Measurements from ENCODE around the gene BET1. TPM values are rescaled to one million over a fixed set of nuclear protein-coding genes. Genes with fewer than 3 reads are reported as not detected.
"Not testable (repeated sequence)": the region's sequence is repeated elsewhere in the genome, so short reads cannot be mapped to it uniquely, and the experiment has no call there.

The BET1 gene, protein sequence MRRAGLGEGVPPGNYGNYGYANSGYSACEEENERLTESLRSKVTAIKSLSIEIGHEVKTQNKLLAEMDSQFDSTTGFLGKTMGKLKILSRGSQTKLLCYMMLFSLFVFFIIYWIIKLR
- 21.1 and 22.7 TPM in 2 replicates for total RNA-seq

DNA sequence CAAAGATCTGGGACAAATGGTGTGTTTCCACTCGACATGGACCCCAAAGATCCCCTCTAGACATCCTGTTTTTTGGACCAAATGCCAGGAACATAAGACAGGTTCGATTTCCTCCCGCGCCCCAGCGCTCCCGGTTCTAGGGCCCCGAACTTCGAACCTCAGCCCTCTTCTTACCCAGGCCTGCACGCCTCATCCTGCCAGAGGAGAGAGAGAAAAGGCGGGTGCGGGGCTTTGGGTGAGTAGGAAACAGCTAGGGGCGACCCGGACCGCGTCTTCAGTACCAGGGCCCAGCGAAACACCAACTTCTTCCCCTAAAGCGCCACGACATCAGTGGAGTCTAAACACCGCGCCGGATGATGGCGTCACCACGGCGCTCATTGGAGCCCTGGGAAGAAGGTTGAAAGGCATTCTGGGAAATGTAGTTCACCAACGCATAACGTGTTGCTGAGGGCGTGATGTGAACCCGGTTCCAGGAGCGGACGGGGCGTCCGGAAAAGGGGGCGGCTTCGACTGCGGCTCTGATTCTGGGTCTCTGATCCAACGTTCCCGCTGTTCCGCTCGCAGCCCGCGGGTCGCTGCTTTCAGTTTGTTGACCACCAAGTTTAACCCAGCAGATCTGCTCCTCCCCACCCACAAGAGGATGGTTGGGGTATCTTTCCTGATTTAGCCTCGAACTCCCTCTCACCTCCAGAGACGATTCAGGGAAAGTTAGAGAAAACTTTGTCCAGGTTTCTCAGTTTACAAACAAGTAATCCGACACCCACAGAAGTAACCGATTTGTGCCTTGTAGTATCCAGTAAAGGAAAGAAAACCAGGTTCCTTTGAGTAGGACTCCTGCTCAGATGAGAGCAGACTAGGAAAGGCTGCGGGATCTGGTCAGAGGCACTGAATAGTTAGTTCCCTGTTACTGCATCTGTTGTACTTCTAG is at the start of gene BET1:
BET1 (minus strand) TSS at position 332 of the 928 bp plus-strand sequence; CDS start at position 193, 139 bp downstream.
- intact Hi-C loops (cut with micrococcal nuclease): loop anchor here (1.0 to 10.0 kb wide), 17 partner anchors 83 to 1872 kb away; partner anchors contain the start of genes ANKIB1, CYP51A1, FAM133B and GATAD1

DNA sequence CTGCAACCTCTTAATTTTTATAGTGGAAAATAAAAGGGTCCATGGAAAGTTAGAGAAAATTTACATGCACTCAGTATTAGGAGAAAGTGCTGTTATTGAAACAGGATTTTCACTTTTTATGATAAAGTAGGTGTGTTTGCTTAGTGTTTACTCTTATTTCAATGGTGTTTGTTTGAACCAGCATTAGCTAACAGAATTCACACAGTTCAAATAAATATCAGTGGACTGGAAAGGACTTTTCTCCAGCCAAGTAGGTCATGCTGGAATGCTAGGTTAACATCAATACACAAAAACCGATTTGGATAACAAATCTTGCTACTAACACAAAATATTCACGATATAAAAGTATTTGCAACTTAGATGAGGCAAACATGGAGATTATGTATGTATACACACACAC is 49.4 kb upstream of the BET1 start:
- intact Hi-C loops (cut with micrococcal nuclease): no loop called here

DNA sequence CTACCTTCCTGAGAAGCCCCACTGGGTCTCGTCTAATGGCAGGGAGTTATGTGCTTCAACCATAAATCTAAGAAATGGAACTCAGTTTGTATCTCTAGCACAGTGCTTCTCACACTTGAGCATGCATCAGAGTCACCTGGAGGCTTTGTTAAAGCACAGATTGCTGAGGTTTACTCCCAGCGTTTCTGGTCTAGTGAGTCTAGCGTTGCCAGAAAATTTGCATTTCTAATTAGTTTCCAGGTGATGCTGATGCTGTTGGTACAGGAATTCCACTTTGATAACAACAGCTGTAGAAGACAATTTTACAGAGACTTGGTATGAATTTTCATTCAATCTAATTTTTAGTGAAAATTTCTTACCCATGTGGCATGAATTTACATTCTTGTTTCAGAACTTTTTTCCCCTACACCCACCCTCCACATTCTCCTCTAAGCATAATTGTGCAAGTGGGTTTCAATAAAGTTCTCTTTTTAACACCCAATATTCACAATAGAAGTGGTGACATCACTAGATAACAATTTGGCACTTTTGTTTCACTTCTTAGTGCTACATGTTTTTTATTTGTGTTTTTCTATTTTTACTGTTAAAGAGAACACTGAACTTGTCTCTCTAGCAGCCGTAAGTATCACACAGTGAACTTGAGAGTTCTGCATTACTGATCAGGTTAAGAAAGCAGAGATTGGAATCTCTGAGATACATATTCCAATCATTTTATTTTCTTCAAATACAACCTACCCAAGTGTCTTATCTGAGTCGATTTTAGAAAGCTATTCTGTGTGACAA is 48.4 kb upstream of the BET1 start:
- intact Hi-C loops (cut with micrococcal nuclease): no loop called here

DNA sequence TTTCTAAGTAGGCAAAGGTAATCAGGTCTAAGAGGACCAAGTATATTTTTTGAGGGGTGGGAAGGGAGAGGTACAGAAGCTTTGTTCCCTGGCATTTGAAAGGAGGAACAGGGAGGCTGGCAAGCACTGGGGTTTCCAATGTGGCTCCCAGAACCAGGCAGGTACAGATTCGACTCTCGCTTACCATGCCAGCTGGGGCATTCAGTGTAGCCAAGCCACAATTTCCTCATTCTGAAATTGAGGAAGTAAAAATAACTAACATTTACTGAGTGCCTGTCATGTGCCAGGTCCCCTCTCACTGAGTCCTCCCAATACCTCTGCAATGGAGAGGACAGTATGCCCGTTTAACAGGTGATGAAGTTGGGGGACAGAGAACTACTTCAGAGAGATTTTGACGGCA is 45.9 kb upstream of the BET1 start:
- intact Hi-C loops (cut with micrococcal nuclease): no loop called here

DNA sequence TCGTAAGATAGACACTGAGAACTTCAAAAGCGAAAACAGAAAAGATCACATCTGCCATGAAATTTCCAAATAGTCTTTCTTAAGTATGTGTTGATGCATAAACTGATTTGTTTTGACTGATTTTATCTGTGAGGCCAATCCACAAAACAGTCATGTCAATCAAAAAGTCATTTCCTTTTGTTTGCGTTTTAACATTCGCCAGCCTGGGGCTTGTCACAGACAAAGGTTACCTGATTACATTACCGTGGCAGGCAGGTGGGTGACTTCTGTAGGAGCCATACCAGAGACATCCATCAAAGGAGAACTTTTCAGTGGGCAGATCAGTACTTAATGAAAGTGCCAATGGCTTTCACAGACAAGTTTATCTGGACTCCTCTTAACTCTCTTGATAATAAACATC is 45.5 kb upstream of the BET1 start:
- intact Hi-C loops (cut with micrococcal nuclease): no loop called here

DNA sequence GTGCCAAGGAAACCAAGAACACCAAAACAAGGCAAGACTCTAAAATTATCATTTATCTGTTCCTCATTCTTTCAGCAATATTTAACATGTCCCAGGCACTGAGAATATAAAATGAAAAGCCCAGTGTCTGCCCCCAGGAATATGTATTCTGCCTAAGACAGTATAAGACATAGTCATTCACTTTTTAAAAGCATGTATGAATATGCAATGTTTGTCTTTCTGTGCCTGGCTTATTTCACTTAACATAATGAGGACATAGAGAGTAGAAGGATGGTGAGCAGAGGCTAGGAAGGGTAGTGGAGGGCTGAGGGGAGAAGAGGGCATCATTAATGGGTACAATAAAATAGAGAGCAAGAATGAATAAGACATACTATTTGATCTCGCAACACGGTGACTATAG is 44.6 kb upstream of the BET1 start:
- intact Hi-C loops (cut with micrococcal nuclease): no loop called here

DNA sequence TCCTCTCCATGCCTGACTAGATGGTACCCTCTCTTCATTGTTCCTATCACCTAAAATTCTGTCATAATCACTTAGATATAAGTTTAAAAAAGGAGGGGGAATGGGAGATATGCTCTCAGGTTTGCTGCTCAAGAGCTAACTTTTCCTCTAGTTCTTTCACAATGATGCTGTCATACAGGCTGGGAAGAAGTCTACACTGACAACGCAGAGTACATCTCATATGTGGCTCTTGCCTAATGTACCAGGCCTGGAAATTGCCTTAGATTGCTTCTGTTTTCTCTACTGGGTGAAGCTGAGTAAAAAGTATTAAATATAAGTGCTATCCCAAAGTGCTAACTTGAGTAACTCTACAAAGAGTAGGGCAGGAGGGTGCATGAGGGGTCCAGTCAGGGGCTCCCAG is 43.8 kb upstream of the BET1 start:
- intact Hi-C loops (cut with micrococcal nuclease): no loop called here

DNA sequence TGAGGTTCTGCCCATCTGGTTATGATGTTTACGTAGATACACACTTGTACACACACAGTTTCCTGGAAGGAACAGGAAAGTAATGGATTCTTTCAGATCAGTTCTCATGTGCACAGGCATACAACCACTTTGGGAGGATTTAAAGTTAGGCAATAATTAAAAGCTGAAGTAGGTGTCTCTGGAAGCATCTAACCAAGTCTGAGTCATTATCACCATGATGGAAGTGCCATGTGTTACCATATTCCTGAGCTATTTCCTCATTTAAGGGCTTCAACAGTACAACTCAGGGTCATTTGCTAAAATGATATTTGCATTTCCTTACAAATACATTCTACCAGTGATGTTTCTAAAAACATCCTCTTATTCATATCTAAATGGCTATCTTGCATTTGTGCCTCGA is 41.4 kb upstream of the BET1 start:
- intact Hi-C loops (cut with micrococcal nuclease): no loop called here

DNA sequence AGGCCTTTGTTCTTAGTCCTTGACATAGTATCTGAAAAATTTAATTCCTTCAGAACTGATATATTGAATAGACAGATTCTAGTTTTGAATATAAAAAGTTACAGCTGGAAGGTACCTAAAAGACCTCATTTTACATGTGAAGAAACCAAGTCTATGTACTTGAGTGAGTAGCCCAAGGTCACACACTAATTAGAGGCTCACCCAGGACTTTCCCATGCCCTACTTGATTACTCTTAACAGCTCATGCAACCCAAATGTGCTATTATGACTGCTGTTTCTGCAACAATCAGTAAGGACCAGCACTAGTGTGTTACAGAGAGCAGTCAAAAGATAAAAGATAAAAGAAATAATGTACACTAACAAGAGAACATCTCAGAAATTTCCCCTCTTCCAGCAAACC is 40.7 kb upstream of the BET1 start:
- intact Hi-C loops (cut with micrococcal nuclease): no loop called here

DNA sequence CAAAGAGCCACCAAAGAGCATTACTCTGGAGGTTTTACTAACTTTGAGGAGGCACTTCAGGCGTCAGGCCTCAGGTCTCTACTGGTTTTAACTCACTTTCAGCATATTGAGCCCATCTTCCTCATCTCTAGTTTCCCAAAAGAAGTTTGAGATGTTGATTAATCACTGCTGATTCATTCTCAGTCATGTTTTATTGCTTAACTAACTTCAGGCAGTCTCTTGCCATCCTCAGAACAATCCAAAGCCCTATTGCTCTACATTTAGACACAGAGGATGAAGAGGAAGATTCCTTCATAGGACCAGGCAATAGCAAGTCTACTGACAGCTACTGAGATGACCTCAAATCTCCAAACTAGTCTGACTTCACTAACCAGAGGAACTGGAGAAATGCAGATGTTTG is 39.1 kb upstream of the BET1 start:
- intact Hi-C loops (cut with micrococcal nuclease): no loop called here

DNA sequence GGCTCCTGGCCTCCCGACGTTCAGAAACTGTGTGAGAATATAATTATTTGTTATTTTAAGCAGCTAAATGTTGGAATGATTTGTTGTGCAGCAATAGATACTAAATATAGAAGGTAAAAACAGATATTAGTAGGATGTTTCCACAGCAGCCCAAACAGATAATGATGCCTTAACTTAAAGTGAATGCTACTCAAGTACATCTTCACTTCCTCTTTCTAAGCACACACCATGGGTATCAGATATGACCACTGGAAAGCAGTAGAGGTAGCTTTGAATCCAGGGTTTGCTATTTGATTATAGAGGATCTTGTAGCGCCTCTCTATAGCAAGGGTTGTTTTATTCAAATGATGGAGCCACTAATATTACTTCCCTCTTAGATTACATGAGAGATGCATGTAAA is 38.2 kb upstream of the BET1 start:
- intact Hi-C loops (cut with micrococcal nuclease): no loop called here

DNA sequence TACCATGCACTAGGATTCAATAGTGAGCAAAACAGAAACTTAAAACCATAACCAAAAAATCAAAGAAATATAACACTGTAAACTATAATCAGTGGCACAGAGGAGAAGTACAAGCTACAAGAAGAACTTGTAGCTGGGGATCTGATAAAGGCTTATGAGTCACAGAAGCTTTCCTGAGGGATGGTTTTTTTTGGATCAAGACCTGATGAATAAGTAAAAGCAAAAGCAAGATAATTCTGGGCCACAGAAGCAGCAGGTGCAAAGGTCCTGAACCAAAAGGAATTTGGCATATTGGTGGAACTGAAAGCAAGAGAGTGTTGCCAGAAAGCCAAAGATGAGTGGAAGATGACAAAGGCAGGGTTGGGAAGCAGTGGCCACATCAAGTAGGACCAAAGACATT is 37.4 kb upstream of the BET1 start:
- intact Hi-C loops (cut with micrococcal nuclease): no loop called here

DNA sequence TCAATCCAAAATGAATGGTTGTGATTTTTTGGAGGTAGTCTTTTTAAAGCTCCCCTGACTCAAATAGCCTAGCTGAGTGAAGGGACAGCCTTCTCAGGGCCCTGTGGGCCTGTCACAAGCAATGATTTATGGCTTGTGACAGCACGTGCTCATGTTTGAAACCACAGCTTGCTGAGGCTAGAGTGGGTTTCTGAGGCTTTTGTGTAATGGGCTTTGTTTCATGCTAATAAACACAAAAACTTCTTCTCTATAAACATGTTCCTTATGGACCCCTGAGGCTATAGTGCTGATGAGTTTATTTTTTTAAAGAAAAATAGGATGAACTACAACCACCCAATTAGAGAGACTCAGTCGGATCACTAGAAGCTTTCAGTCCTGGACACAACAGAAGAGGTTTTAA is 36.1 kb upstream of the BET1 start:
- intact Hi-C loops (cut with micrococcal nuclease): no loop called here

DNA sequence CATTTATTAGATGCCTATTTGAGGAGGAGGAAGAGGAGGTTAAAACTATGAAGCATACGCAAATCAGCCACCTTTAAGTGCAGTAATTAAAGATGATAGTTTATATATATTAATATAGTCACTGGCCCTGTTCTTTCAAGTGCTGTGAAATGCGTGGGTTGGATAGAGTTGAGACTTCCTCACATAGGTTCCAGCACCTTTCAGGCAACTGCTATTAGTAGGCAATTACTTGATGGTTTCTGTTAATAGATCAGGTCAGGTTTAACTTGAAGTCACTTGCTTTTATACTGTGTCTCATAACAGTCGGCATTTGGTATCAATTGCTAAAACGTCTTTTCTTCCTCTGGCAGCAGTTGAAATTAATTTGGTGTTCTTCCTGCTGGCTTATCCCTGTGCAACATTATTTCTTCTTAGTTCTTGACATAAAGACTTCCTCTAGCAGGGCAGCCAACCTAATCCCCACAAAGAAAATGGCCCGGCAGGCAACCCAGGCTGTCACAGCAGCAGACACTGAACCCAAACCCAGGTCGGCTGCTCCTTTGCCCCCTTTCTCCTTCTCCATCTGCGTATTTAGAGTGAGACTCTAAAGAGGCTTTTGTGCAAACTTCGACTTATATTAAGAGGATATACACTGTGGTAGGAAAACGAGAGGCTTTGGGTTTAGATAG is 35.3 kb upstream of the BET1 start:
- intact Hi-C loops (cut with micrococcal nuclease): no loop called here

DNA sequence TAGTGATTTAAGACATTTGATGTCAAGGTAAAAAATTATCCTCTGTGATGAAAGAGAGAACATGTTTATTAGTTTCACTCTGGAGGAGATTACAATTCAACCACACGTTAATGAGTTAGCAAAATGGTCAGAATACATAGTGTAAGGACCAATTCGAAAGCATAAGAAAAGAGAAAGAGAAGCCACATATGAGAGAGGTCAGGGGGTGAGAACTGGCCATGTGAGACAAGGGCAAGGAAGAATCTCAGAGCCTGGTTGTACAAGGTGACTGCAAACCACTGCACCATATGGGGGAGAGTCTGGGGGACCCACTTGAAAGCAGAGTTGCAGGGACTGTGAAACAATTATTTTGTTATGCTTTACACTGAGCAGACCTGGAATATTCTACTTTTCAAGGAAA is 27.7 kb upstream of the BET1 start:
- intact Hi-C loops (cut with micrococcal nuclease): no loop called here

DNA sequence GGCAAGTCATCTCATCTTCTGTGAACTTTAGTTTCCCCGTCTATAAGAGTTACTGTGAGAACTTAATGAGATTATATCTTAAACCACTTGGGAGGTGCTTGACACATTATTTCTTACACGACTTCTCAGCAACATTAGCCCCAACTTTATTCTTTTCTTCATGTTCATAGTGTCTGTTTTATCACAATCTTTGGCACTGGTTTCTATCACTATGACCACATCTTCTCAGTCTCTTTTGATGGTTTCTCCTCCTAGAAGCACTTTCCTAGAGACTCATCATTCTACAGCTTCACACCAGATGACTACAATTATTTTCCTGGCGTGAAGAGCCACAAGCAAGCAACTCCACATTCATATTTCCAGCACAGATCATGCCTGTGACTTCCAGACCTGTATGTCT is 26.5 kb upstream of the BET1 start:
- intact Hi-C loops (cut with micrococcal nuclease): no loop called here

DNA sequence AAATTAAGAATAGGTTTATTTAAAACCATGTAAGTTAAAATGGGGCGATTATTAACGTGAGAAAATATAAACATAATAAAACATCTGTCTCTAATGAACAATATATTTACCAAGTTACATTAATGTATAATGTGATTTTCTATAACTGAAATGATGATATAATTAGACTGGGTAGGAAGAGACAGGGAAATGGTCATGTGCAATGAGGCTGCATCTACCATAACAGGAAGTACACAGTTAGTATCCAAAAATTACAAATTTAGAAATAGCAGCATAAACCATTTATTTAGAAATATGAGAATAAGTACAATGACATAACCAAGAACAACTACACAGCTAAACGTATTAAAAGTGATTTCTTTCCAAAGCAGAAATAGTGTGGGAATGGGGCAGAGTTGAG is 25.8 kb upstream of the BET1 start:
- intact Hi-C loops (cut with micrococcal nuclease): no loop called here

DNA sequence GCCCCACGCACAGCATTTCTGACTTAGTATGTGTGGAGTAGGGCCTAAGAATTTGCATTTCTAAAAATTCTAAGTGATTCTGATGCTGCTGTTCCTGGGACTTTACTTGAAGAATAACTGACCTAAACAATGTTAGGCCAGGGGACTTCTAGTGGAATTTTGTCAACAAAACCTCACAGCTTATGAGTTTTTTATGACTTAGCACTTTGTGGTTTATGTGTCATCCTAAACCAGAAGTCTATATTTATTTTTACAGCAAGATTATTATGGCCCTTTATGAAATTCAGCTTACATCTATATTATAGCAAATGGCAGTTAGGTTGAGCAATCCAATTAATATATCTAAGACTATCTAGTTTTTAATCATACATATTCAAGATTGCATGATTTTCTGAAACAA is 24.6 kb upstream of the BET1 start:
- intact Hi-C loops (cut with micrococcal nuclease): no loop called here

DNA sequence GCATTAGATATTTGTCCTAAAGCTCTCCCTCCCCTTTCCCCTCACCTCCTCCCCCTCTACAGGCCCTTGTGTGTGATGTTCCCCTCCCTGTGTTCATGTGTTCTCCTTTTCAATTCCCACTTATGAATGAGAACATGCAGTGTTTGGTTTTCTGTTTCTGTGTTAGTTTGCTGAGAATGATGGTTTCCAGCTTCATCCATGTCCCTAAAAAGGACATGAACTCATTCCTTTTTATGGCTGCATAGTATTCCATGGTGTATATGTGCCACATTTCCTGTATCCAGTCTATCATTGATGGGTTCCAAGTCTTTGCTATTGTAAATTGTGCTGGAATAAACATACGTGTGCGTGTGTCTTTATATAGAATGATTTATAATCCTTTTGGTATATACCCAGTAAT is 22.5 kb upstream of the BET1 start:
- intact Hi-C loops (cut with micrococcal nuclease): not testable (repeated sequence)

DNA sequence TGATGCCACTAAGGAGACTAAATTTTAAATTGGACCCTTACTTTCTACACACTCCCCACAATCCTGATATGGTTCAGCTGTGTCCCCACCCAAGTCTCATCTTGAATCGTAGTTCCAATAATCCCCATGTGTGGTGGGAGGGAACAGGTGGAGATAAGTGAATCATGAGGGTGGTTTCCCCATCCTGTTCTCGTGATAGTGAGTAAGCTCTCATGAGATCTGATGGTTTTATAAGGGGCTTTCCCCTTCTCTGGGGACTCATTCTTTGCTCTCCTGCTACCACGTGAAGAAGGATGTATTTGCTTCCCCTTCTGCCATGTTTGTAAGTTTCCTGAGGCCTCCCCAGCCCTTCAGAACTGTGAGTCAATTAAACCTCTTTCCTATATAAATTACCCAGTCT is 18.4 kb upstream of the BET1 start:
- intact Hi-C loops (cut with micrococcal nuclease): no loop called here

DNA sequence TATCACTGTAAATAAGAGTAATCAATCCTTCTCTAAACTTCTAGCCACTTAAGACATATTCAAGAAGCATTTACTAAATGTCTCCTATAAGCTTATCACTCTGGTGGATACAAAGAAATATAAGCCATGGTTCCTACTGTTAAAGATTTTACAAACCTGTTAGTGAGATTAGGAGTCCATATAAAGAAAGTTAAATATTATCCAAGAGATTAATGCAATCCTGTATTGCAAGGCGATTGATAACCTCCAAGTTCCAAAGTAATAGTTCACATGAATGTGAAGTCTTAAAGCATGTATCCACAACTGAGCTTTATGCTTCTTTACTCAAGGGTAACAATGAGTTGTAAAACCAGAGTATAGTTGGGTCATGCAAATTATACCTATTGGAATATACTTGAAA is 12.6 kb upstream of the BET1 start:
- intact Hi-C loops (cut with micrococcal nuclease): no loop called here

DNA sequence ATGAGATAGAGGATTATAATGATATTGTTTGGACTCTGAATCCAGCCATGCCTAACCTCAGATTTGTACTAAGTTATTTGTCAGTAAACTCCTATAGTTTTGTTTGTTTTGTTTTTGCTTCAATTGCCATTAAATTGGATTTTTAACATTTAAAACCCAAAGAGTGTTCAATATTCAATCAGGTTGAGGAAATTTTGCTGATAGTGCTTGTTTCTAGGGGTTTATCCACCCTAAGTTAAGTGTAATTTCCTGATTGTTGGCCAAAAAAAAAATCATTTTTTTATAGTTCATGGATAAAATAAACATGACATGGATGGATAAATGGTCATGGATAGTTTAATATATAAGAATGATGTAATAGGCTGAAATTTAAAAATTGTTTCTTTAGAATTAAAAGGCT is 11.4 kb upstream of the BET1 start:
- intact Hi-C loops (cut with micrococcal nuclease): no loop called here
